Measurements from ENCODE around the gene ARPC2.

The ARPC2 gene

DNA sequence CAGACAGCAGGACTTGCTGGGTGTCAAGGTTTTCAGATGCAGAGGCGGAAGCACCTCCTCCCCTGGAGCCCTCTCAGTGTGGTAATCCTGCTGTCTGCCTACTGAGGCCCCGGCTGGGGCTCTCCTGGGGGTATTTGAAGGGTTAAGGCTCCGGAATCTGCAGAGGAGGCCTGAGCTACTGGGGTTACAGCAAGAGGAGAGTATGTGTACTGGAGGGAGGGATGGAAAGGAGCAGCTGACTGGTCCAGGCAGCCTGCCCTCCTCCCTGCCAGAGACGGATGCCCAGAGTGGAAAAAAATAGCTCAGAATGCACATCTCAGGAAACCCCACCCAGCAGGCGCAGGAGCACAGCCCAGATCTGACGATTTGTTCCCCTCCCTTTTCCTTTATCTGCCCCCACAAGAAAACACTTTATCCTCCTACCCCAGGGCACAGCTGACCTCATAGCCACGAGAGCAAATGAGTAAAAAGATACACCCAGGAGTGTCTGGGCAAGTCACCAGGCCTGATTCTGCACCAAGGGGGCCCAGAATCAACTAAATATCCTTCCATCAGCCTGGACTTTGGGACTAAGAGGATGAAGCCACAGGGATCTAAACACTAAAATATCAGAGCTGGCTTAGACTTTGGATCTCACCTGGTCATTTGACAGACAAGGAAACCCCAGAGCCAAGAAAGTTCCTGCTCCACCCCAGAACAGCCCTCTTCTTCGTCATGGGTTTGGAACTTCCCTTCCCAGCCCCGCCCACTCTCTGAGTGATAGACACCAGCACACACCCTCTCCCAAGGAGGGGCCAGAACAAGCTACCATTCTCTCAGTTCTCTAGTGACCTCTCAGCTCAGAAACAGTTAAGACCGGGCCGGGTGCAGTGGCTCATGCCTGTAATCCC is 69.8 kb downstream of the ARPC2 start:
- H3K4me3 ChIP-seq (replicated peaks; ENCODE audit: low read depth, low read length) = peak overlapping the region; percentile 53
- peaks cover 2% of the 10 kb centered on the region; the same call in 1 of the 2 replicates for H3K36me3 ChIP-seq (ENCODE audit: control insufficient read depth, insufficient read depth, low read length)
- no peaks in the 10 kb centered on the region for H3K27me3 ChIP-seq (replicated peaks; ENCODE audit: control insufficient read depth, insufficient read depth, low read length)
- DNase-seq (ENCODE audit: extremely low read depth, insufficient read length) = peak; percentile 64
- TF ChIP-seq, protein P1, sequence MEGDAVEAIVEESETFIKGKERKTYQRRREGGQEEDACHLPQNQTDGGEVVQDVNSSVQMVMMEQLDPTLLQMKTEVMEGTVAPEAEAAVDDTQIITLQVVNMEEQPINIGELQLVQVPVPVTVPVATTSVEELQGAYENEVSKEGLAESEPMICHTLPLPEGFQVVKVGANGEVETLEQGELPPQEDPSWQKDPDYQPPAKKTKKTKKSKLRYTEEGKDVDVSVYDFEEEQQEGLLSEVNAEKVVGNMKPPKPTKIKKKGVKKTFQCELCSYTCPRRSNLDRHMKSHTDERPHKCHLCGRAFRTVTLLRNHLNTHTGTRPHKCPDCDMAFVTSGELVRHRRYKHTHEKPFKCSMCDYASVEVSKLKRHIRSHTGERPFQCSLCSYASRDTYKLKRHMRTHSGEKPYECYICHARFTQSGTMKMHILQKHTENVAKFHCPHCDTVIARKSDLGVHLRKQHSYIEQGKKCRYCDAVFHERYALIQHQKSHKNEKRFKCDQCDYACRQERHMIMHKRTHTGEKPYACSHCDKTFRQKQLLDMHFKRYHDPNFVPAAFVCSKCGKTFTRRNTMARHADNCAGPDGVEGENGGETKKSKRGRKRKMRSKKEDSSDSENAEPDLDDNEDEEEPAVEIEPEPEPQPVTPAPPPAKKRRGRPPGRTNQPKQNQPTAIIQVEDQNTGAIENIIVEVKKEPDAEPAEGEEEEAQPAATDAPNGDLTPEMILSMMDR (IDR thresholded peaks at IDR 0.05; ENCODE audit: insufficient read depth, low read length, poor library complexity, severe bottlenecking) = no peak

DNA sequence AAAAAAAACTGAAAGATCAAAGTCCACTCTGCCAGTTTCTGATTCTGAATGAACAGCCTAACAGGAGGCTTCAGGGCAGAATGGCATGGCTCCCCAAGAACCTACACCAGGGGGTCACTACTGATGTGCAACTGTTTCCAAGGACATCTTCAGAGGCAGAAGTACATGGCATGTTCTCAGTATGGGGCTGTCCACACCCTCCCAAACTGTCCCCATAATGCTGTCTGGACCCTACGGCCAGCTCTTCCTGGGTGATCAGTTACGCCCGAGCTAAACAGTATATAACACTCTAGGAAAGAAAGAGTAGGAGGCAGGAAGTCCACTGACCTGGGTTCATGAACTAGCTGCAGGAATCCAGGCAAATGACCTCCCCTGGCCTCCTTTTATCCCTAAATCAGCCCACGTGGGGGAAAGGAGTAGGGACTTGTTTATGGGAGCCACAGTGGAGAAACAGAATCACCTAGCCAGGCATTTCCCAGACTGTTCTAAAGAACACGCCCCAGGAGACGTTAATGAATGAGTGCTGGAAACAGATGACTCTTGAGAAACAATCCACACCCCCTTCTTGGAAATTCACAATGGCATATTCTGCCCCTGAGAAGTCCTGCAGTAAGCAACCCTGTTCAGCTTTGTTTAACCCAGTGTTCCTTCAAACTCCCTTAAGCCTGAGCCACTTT is 72.8 kb downstream of the ARPC2 start:
- TF ChIP-seq, protein P1 (IDR thresholded peaks at IDR 0.05; ENCODE audit: insufficient read depth, low read length, poor library complexity, severe bottlenecking) = no peak
- no peak for DNase-seq (ENCODE audit: extremely low read depth, insufficient read length)
- Histone ChIP-seq H3K4me3 (replicated peaks; ENCODE audit: low read depth, low read length) (peak overlapping the region; percentile 12), H3K27me3 (replicated peaks; ENCODE audit: control insufficient read depth, insufficient read depth, low read length) (no peaks in the 10 kb centered on the region), H3K36me3 (ENCODE audit: control insufficient read depth, insufficient read depth, low read length) (no peaks in the 10 kb centered on the region; the same call in 1 of the 2 replicates)

DNA sequence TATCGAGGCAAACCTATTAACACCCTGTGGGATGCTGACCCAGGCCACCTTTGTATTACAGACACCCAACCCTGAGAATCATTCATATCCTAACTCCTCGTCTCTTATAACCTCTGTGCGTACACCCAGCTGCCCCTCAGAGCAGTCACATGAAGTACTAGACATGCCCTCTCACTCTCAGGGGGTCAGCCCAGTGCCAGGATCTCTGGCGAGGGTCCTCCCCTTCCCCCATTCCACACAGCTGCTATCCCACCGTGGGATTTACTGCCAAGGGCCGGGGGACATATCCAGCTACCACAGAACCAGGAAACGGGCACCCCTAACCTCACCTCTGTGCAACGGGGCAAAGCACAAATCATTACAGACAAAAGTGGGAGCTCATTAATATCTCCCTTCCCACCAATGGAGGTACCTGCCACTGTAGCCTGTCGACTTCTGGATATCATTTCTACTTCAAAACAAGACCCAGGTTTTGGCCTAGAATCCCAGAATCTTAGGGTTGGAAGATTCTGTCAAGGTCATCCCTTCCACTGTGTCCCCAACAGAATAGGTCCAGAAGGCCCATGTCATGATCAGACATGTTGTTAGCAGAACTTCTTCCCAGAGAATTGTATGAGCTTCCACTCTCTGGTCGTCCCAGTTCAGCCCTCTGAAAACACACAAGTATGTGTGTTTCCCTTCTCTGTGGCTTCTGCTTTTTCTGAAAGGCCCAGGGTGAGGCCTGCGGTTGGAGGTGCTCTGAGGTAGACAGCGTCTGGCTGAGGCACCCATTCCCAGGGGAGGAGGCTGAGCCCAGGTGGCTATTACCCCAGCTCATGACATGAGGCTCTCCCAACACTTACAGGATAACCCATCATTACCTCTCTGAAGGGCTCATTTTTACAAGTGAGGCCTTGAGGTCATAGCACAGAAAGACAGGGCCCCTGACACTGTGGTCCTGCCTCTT is 73.6 kb downstream of the ARPC2 start:
- Histone ChIP-seq H3K27me3 (replicated peaks; ENCODE audit: control insufficient read depth, insufficient read depth, low read length) (no peaks in the 10 kb centered on the region), H3K36me3 (ENCODE audit: control insufficient read depth, insufficient read depth, low read length) (no peaks in the 10 kb centered on the region; the same call in 1 of the 2 replicates), H3K4me3 (replicated peaks; ENCODE audit: low read depth, low read length) (peak overlapping the region; percentile 66)
- peak; percentile 75 for DNase-seq (ENCODE audit: extremely low read depth, insufficient read length)
- TF ChIP-seq, protein P1 (IDR thresholded peaks at IDR 0.05; ENCODE audit: insufficient read depth, low read length, poor library complexity, severe bottlenecking) = no peak

DNA sequence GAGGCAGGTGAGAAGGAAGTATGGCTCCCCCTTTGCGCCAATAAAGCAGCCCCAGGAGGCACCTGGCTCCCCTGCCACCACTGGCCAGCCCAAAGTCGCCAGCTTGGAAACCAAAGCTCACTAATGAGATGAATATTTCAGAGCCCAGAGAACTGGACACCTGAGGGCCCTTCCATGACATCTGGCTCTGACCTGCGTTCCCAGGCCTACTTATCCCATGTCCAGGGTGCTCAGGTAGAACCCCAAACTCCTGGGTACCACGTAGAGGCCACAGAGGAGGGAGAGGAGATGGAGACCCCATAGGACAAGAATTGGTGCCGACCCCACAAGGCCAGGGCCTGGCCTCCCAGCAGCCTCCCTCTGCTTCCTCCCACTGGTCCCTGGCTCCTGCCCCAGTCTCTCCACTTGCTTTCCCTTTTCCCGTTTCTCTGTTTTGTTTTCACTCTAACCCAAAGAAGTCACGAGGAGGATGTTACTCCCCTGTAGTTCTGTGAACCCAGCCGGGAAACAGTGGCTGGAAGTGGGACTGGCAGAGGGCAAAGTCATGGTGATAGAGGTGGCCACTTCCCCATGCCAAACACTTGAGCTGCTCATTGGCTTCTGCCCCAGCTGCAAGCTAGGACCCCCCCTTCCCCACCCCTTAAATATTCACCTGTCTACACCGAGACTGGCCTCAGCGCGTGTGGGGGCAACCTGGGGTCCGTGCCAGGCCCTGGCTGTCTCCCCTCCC is 74.5 kb downstream of the ARPC2 start:
- Histone ChIP-seq H3K4me3 (replicated peaks; ENCODE audit: low read depth, low read length) (peak overlapping the region; percentile 66), H3K27me3 (replicated peaks; ENCODE audit: control insufficient read depth, insufficient read depth, low read length) (no peaks in the 10 kb centered on the region), H3K36me3 (ENCODE audit: control insufficient read depth, insufficient read depth, low read length) (no peaks in the 10 kb centered on the region; the same call in 1 of the 2 replicates)
- TF ChIP-seq, protein P1 (IDR thresholded peaks at IDR 0.05; ENCODE audit: insufficient read depth, low read length, poor library complexity, severe bottlenecking) = no peak
- DNase-seq (ENCODE audit: extremely low read depth, insufficient read length) = no peak

Measured in GM06990 (cell line).